Caco-2 (cell line): ENCODE measurements around the gene PCBP2. TPM values are rescaled to one million over a fixed set of nuclear protein-coding genes. Genes with fewer than 3 reads are reported as not detected.
A peak's percentile ranks its signal among the peaks of the same experiment; 100 is the strongest.

Experiments
- BruUV-seq: library from RNA; stranded (reverse); fragments of 400-500 nt; replicated peaks from 2 replicates; lab custom pipeline; 2021; lab: Mats Ljungman, UMichigan
- CTCF ChIA-PET: fragments of 300-600 bp; sonication (Branson Sonifier 250); formaldehyde crosslinking; loops from one replicate; lab custom pipeline; 2022; ENCODE audit warnings: antibody characterized with exemption; lab: Charles Lee
- POLR2A ChIA-PET: fragments of 300-600 bp; sonication (Branson Sonifier 250); formaldehyde crosslinking; loops from one replicate; lab custom pipeline; 2022; ENCODE audit warnings: antibody characterized with exemption; lab: Charles Lee
- DNase-seq, 2 experiments: peaks; one replicate each; pipeline versions ENCODE4 v3.0.0 to v3.0.0-alpha.2; 2020 to 2022
- H3K27me3 ChIP-seq: replicated peaks from 2 replicates; pipeline ENCODE4 v1.6.0; 2011; ENCODE audit warnings: low read length; ENCODE audit not compliant: control insufficient read depth, insufficient read depth
- H3K36me3 ChIP-seq: 2 replicates; pipeline ENCODE4 v1.5.1; 2011; ENCODE audit warnings: low read length; ENCODE audit not compliant: control insufficient read depth, insufficient read depth
- H3K4me1 ChIP-seq: fragments of 250-450 bp; sonication (Bioruptor Pico); 2 replicates; pipeline ENCODE4 v1.5.1; 2020; ENCODE audit warnings: mild to moderate bottlenecking
- H3K4me3 ChIP-seq: 2 replicates; pipeline ENCODE4 v1.5.1; 2011; ENCODE audit warnings: low read depth, mild to moderate bottlenecking, control low read depth, low read length
- H3K9me3 ChIP-seq: fragments of 250-450 bp; sonication (Bioruptor Pico); 2 replicates; pipeline ENCODE4 v1.5.1; 2020; ENCODE audit warnings: mild to moderate bottlenecking, moderate library complexity
- H3K27ac Mint-ChIP-seq: one replicate; pipeline ENCODE4 v1.8.0; 2022; ENCODE audit warnings: mixed read lengths; ENCODE audit not compliant: unreplicated experiment
- H3K27me3 Mint-ChIP-seq: one replicate; pipeline ENCODE4 v1.8.0; 2022; ENCODE audit warnings: mixed read lengths; ENCODE audit not compliant: insufficient read depth, unreplicated experiment
- H3K36me3 Mint-ChIP-seq: one replicate; pipeline ENCODE4 v1.8.0; 2022; ENCODE audit warnings: mild to moderate bottlenecking, mixed read lengths; ENCODE audit not compliant: insufficient read depth, unreplicated experiment
- H3K4me1 Mint-ChIP-seq: one replicate; pipeline ENCODE4 v1.8.0; 2022; ENCODE audit warnings: low read depth, mixed read lengths; ENCODE audit not compliant: unreplicated experiment
- H3K4me3 Mint-ChIP-seq: one replicate; pipeline ENCODE4 v1.8.0; 2022; ENCODE audit warnings: mild to moderate bottlenecking, moderate library complexity, mixed read lengths; ENCODE audit not compliant: unreplicated experiment
- H3K9me3 Mint-ChIP-seq: one replicate; pipeline ENCODE4 v1.8.0; 2022; ENCODE audit warnings: mixed read lengths; ENCODE audit not compliant: unreplicated experiment
- CTCF ChIP-seq, 2 experiments: fragments of 200-600 bp in 1 of 2; IDR thresholded peaks; 1 replicate in 1 of 2; 2 replicates in 1 of 2; pipeline versions ENCODE4 v1.5.1 to v1.8.0; 2011 to 2022; ENCODE audit warnings: antibody characterized with exemption in 1 of 2, control low read depth in 1 of 2, inconsistent platforms in 1 of 2, low read depth in 1 of 2, low read length in 1 of 2, mild to moderate bottlenecking in 1 of 2, moderate library complexity in 1 of 2; ENCODE audit not compliant: insufficient read depth in 1 of 2, severe bottlenecking in 1 of 2, unreplicated experiment in 1 of 2
- intact Hi-C: fragments of 100-400 bp; cut with micrococcal nuclease; formaldehyde crosslinking; loops from one replicate; pipeline ENCODE4 v1.10.0; 2022; ENCODE audit not compliant: unreplicated experiment
- total RNA-seq: library from RNA; stranded (reverse); gene quantifications from 2 replicates; pipeline ENCODE4 v1.2.3, GENCODE V29; 2022

PCBP2 gene
- total RNA-seq, 1 experiment from 2014 or later = 1,143 TPM

DNA sequence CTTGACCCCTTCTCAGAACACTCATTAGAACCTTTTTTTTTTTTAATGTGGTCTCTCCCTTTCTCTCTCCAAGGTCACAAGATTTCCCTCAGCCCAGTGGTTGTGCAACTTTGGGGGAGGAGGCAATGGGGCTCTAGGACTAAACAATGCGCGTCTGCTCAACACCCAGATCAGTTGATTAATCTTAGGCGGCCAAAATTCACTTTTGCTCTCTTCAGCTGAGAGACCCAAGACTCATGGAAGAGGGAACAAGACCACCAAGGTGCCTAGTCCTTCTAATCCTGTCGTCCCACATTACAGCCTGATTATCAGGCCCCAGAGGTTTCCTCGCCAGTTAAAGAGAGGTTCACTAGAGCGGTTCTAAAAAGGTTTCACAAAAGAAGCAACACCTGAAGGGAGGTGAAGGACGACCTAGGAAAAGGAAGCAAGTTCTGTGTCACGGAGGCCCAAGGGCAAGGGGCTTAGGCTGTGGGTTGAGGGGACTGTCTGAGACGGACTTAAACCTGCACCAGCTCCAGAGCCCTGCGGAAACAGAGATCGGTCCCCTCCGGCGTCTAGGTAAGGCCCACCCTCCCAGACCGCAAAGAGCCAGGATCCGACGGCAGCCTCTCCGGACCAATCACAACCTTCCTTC, 48.4 kb downstream of the PCBP2 start:
- no peaks in the 10 kb centered on the region for H3K27me3 Mint-ChIP-seq
- POLR2A ChIA-PET = interaction anchor here (0.6 to 2.0 kb wide), 13 partner anchors 9 to 266 kb away, joined by 3 to 20 read pairs (median 5); partner anchors contain the start of genes AAAS, MYG1 and SP1
- Histone ChIP-seq H3K4me1 (peaks cover 18% of the 10 kb centered on the region), H3K36me3 (no peaks in the 10 kb centered on the region), H3K4me3 (peak overlapping the region; percentile 55), H3K9me3 (no peaks in the 10 kb centered on the region), H3K27me3 (no peaks in the 10 kb centered on the region)
- peaks cover 33% of the 10 kb centered on the region for H3K4me1 Mint-ChIP-seq
- intact Hi-C loops = loop anchor here (1.0 to 2.0 kb wide), 4 partner anchors 49 to 779 kb away; no protein-coding TSS in a partner anchor
- TSS peak; percentile 90 for BruUV-seq
- peak in 1 of 2 experiments; percentile 39 for DNase-seq
- peaks cover 21% of the 10 kb centered on the region for H3K36me3 Mint-ChIP-seq
- H3K4me3 Mint-ChIP-seq = peak overlapping the region; percentile 80
- no peak for TF ChIP-seq CTCF (IDR thresholded peaks at IDR 0.05; ENCODE audit: insufficient read depth in 1 of 2, low read depth in 1 of 2, low read length in 1 of 2, severe bottlenecking in 1 of 2, unreplicated experiment in 1 of 2)
- no peaks in the 10 kb centered on the region for H3K9me3 Mint-ChIP-seq
- H3K27ac Mint-ChIP-seq = peak overlapping the region; percentile 86
- CTCF ChIA-PET = interaction anchor here (0.6 to 2.2 kb wide), 10 partner anchors 9 to 190 kb away, joined by 3 to 18 read pairs (median 6); partner anchors contain the start of genes AAAS and ATP5MC2

GRCh38 chr12:53500776-53501614, 49.1 kb downstream of the PCBP2 start, which contains the start of gene TARBP2:
Gene TARBP2, plus strand, starts transcription at chr12:53501283. Its CDS starts 126 bp downstream, at chr12:53501409.
- CTCF ChIA-PET = interaction anchor here (0.6 to 2.2 kb wide), 15 partner anchors 8 to 438 kb away, joined by 3 to 18 read pairs (median 4); partner anchors contain the start of genes AAAS, ATP5MC2 and HOXC13
- no peaks in the 10 kb centered on the region for H3K27me3 Mint-ChIP-seq
- Histone ChIP-seq H3K27me3 (no peaks in the 10 kb centered on the region), H3K9me3 (no peaks in the 10 kb centered on the region), H3K4me3 (peak within 1 kb of the TSS; percentile 63), H3K4me1 (peaks cover 16% of the 10 kb centered on the region), H3K36me3 (no peaks in the 10 kb centered on the region)
- POLR2A ChIA-PET = interaction anchor here (0.6 to 2.0 kb wide), 17 partner anchors 9 to 267 kb away, joined by 3 to 20 read pairs (median 4); partner anchors contain the start of genes AAAS, MYG1 and SP1
- peak; percentile 97 to 98 for DNase-seq
- H3K4me3 Mint-ChIP-seq = peak within 1 kb of the TSS; percentile 80
- H3K36me3 Mint-ChIP-seq = peaks cover 28% of the 10 kb centered on the region
- intact Hi-C loops = loop anchor here (1.0 to 2.0 kb wide), 5 partner anchors 8 to 778 kb away; no protein-coding TSS in a partner anchor
- H3K27ac Mint-ChIP-seq = peak within 1 kb of the TSS; percentile 86
- H3K9me3 Mint-ChIP-seq = no peaks in the 10 kb centered on the region
- H3K4me1 Mint-ChIP-seq = peaks cover 31% of the 10 kb centered on the region
- BruUV-seq = no TSS peak
- no peak for TF ChIP-seq CTCF (IDR thresholded peaks at IDR 0.05; ENCODE audit: insufficient read depth in 1 of 2, low read depth in 1 of 2, low read length in 1 of 2, severe bottlenecking in 1 of 2, unreplicated experiment in 1 of 2)
